GM10266 (cell line): ENCODE measurements around the gene PRB3.

ENCODE experiments used
- DNase-seq: peaks from one replicate; pipeline ENCODE4 v3.0.0; 2012; ENCODE audit errors: extremely low spot score
- TF ChIP-seq, protein P1 (sequence below): IDR thresholded peaks from 2 replicates; pipeline ENCODE4 v1.5.1; 2012; ENCODE audit warnings: mild to moderate bottlenecking, low read depth; ENCODE audit not compliant: control insufficient read depth, insufficient read depth; ENCODE audit errors: missing control alignments

The PRB3 gene

DNA sequence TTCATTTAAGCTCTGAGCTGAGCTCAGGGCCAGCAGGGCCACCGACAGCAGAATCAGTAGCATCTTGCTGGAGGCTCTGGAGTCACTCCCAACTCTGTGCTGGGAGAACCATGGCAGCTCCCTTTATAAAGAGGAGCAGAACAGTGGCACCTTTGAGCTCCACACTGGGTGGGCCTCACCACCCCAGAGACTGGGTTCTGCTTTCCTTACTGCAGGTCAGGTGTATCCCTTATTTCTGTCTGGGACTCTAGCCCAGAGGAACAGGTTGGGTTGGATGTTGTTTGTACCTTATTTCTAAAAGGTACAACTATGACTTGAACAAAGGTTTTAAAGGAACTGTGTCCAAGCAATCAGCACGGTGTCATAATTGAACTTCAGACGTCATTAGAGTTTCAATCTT is at the start of gene PRB3:
Gene PRB3 (minus strand): TSS at position 101 of the 400 bp plus-strand sequence. CDS start 38 bp downstream, at position 63.
- TF ChIP-seq, protein P1, sequence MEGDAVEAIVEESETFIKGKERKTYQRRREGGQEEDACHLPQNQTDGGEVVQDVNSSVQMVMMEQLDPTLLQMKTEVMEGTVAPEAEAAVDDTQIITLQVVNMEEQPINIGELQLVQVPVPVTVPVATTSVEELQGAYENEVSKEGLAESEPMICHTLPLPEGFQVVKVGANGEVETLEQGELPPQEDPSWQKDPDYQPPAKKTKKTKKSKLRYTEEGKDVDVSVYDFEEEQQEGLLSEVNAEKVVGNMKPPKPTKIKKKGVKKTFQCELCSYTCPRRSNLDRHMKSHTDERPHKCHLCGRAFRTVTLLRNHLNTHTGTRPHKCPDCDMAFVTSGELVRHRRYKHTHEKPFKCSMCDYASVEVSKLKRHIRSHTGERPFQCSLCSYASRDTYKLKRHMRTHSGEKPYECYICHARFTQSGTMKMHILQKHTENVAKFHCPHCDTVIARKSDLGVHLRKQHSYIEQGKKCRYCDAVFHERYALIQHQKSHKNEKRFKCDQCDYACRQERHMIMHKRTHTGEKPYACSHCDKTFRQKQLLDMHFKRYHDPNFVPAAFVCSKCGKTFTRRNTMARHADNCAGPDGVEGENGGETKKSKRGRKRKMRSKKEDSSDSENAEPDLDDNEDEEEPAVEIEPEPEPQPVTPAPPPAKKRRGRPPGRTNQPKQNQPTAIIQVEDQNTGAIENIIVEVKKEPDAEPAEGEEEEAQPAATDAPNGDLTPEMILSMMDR = no peak
- DNase-seq = no peak

DNA sequence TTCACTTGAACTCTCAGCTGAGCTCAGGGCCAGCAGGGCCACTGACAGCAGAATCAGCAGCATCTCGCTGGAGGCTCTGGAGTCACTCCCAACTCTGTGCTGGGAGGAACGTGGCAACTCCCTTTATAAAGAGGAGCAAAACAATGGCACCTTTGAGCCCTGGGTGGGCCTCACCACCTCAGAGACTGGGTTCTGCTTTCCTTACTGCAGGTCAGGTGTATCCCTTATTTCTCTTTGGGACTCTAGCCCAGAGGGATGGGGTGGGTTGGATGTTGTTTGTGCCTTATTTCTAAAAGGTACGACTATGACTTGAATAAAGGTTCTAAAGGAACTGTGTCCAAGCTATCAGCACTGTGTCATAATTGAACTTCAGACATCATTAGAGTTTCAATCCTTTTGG is 40.8 kb upstream of the PRB3 start, which contains the start of gene PRB4:
Gene PRB4 (minus strand): TSS at position 101 of the 400 bp plus-strand sequence. CDS start 38 bp downstream, at position 63.
- DNase-seq = no peak
- TF ChIP-seq, protein P1 = no peak

DNA sequence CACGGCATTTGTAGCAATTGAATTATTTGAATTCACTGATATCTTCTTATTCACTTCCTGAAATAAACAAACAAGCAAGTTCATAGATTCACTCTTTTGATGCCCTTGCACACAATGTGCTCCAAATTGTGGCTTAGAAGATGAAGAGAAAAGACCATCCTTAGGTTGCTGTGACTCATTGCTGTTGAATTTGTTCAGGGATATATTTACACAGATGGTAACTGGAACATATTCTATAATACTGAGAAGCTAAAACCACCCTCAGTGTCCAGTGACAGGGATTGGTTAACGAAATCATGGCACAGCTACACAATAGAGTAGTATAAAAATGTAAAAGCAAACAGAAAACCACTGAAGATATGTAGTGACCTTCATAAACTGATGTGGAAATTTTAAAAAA is 37.6 kb upstream of the PRB3 start:
- TF ChIP-seq, protein P1 = no peak
- DNase-seq = no peak

DNA sequence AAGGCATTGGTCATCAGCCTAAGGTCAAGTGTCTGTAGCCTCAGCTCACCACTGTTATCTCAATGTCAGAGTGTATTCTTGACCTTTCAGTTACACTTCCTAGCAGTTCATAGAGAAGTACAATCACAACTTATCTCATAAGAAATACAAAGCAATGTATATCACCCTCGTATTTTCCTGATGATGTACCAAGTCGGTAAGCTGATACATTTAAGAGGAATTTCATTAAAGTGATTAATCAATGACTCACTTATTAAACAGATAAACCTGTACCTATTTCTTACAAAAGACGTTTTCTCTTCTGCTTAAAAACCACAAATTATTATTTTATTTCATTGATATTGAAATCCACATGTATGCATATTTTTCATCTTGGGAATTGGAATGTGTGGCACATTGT is 3.9 kb upstream of the PRB3 start:
- no peak for DNase-seq

GRCh38 chr12:11264501-11264900 is 5.0 kb downstream of the PRB3 start:
- no peak for DNase-seq
- TF ChIP-seq, protein P1 = no peak

More for the DNA sequence above, 3.9 kb upstream of the PRB3 start:
- TF ChIP-seq, protein P1 = no peak

DNA sequence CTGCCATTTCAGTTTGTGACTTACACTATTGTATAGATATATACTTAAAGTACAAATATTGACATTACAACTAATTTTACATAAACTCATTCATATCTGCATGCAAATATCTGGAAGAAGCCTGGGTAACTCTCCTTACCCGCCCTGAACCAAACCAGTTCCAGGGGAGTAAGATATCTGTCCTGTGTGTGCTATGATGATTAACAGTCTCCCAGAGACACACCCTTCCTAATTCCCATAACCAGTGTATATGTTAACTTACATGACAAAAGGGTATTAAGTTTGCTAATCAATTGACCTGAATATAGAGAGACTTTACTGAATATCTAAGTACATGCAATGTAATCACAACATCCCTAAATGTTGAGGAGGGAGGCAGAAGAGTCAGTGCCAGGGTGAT is 23.0 kb downstream of the PRB3 start:
- TF ChIP-seq, protein P1 = no peak

DNA sequence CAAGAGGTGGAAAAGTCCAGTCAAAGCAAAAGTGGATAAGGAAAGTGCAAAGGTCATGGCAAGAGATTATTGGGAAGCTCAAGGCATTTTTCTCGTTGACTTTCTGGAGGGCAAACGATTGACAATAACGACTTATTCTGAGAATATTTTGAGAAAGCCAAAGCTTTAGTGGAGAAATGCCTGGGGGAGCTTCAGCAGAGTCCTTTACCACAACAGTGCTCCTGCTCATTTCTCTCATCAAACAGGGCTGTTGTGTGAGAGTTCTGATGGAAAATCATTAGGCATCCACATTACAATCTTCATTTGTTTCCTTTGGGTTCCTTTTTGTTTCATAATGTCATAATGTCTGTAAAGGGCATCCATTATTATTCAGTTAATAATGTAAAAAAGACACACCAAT is 26.9 kb downstream of the PRB3 start:
- no peak for DNase-seq
- TF ChIP-seq, protein P1 = no peak

More for the DNA sequence above, 23.0 kb downstream of the PRB3 start:
- no peak for DNase-seq
